SHP77 (cell line): ENCODE results near the gene DYNLT4.

Experiments
- DNase-seq, 2 experiments: peaks; one replicate each; lab custom pipeline; 2025; lab: John Stamatoyannopoulos, UW

DYNLT4 gene

GRCh38 chr1:44757420-44757819 lies 49.7 kb downstream of the DYNLT4 start:
- DNase-seq, result no peak
